HL-60 (cell line): ENCODE results near the gene CREB5.

ENCODE experiments used
- DNase-seq, 2 experiments: peaks; one replicate each; pipeline ENCODE4 v3.0.0-alpha.2; 2010 to 2020; ENCODE audit warnings: low read depth in 1 of 2, low spot score in 1 of 2
- H3K27ac ChIP-seq: fragments of 250-450 bp; sonication (Bioruptor Pico); replicated peaks from 2 replicates; pipeline ENCODE4 v1.5.1; 2020; ENCODE audit warnings: mild to moderate bottlenecking, moderate library complexity
- H3K27me3 ChIP-seq: fragments of 250-450 bp; sonication (Bioruptor Pico); 2 replicates; pipeline ENCODE4 v1.5.1; 2021; ENCODE audit warnings: mild to moderate bottlenecking, moderate library complexity; ENCODE audit not compliant: insufficient read depth, poor library complexity, severe bottlenecking
- H3K4me3 ChIP-seq: replicated peaks from 2 replicates; pipeline ENCODE4 v1.5.1; 2011; ENCODE audit warnings: mild to moderate bottlenecking, control low read depth, low read length; ENCODE audit not compliant: insufficient read depth
- CTCF ChIP-seq: IDR thresholded peaks from one replicate; pipeline ENCODE4 v1.5.1; 2011; ENCODE audit warnings: low read length, control low read depth, inconsistent platforms; ENCODE audit not compliant: insufficient read depth
- GABPA ChIP-seq: IDR thresholded peaks from 2 replicates; pipeline ENCODE4 v1.6.1; 2012; ENCODE audit warnings: low read depth
- POLR2AphosphoS5 ChIP-seq: IDR thresholded peaks from 2 replicates; pipeline ENCODE4 v1.6.1; 2012; ENCODE audit warnings: low read depth
- REST ChIP-seq: IDR thresholded peaks from 2 replicates; pipeline ENCODE4 v1.6.1; 2012; ENCODE audit warnings: low read depth; ENCODE audit not compliant: insufficient replicate concordance
- SPI1 ChIP-seq: IDR thresholded peaks from 2 replicates; pipeline ENCODE4 v1.6.1; 2012; ENCODE audit warnings: low read depth, mild to moderate bottlenecking, borderline replicate concordance

CREB5 gene

GRCh38 chr7:28722684-28723083 lies 310.4 kb downstream of the CREB5 start:
- DNase-seq, result no peak
- no peaks in the 10 kb centered on the region for H3K27me3 ChIP-seq
- H3K27ac ChIP-seq, result no peak overlapping the region
- no peak overlapping the region for H3K4me3 ChIP-seq
- TF ChIP-seq REST, result no peak
- no peak for TF ChIP-seq GABPA
- no peak for TF ChIP-seq POLR2AphosphoS5
- no peak for TF ChIP-seq CTCF
- TF ChIP-seq SPI1, result no peak

GRCh38 chr7:28723336-28723735 lies 311.0 kb downstream of the CREB5 start:
- TF ChIP-seq SPI1 (no peak), REST (no peak), GABPA (no peak)
- DNase-seq, result no peak
- Histone ChIP-seq H3K27me3 (no peaks in the 10 kb centered on the region), H3K27ac (no peak overlapping the region), H3K4me3 (no peak overlapping the region)

- Histone ChIP-seq H3K27me3 (no peaks in the 10 kb centered on the region), H3K27ac (no peak overlapping the region)
These were observed 312.2 kb downstream of the CREB5 start for GRCh38 chr7:28724563-28724962.

More at GRCh38 chr7:28724563-28724962, 312.2 kb downstream of the CREB5 start:
- H3K4me3 ChIP-seq, result no peak overlapping the region
- no peak for TF ChIP-seq GABPA
- no peak for TF ChIP-seq POLR2AphosphoS5
- no peak for TF ChIP-seq SPI1
- TF ChIP-seq REST, result no peak
- no peak for TF ChIP-seq CTCF
- no peak for DNase-seq
